IPS DF 6.9 (cell line): ENCODE measurements around the gene STRN3.

ENCODE experiments used
- DNase-seq: peaks from one replicate; pipeline ENCODE4 v3.0.0-alpha.2; 2013; ENCODE audit warnings: low read depth, low spot score
- H3K27ac ChIP-seq: one replicate; pipeline ENCODE4 v1.5.1; 2013; ENCODE audit warnings: low read length, control low read depth
- H3K27me3 ChIP-seq: 2 replicates; pipeline ENCODE4 v1.6.1; 2013; ENCODE audit warnings: mild to moderate bottlenecking, low read length; ENCODE audit not compliant: control insufficient read depth, insufficient read depth
- H3K36me3 ChIP-seq: 2 replicates; pipeline ENCODE4 v1.6.1; 2013; ENCODE audit warnings: low read length; ENCODE audit not compliant: control insufficient read depth, insufficient read depth
- H3K4me1 ChIP-seq: 2 replicates; pipeline ENCODE4 v1.6.1; 2013; ENCODE audit warnings: low read length; ENCODE audit not compliant: control insufficient read depth, insufficient read depth
- H3K4me3 ChIP-seq: 2 replicates; pipeline ENCODE4 v1.5.1; 2013; ENCODE audit warnings: mild to moderate bottlenecking, low read length
- H3K9me3 ChIP-seq: 2 replicates; pipeline ENCODE4 v1.6.1; 2013; ENCODE audit warnings: low read length, inconsistent platforms; ENCODE audit not compliant: control insufficient read depth, insufficient read depth
- WGBS: extraction: QIAGEN DNeasy Blood & Tissue Kit; methylation state at CpG from one replicate; pipeline ENCODE4 v1.1.7; 2013; ENCODE audit warnings: mixed read lengths, missing lambda C conversion rate; ENCODE audit not compliant: insufficient read length, insufficient coverage; 5-methylcytosine and 5-hydroxymethylcytosine counted together

Gene STRN3

DNA sequence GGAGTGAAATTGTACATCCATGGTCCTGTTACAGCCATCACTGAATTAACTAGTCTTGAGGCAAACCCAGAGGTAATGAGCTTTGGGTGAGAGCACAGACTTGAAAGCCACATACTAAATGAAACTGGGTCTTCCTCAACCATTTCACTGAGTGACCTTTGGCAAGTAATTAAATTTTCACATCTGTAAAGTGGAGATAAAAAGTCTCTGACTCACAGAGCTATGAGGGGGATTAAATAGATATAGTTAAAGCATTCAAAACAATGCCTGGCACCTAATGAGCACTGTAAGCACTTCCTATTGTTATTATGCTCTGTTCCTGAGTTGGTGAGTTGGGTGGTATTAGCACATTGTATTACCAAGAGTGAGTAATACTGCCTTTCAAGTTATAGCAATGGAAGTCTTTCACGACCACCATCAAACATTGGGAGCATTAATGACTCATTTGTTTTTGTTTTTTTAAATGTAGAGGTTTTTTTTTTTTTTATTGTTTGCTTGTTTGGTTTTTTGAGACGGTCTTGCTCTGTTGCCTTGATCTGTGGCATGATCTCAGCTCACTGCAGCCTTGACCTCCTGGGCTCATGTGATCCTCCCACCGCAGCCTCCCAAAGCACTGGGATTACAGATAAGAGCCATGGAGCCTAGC lies 12.5 kb upstream of the STRN3 start:
- Histone ChIP-seq H3K27ac (no peak overlapping the region), H3K4me1 (no peaks in the 10 kb centered on the region), H3K36me3 (no peaks in the 10 kb centered on the region), H3K27me3 (no peaks in the 10 kb centered on the region), H3K4me3 (no peak overlapping the region), H3K9me3 (no peaks in the 10 kb centered on the region)
- no peak for DNase-seq
- no CpG with 5 or more reads among the region's 3 CpGs for WGBS

DNA sequence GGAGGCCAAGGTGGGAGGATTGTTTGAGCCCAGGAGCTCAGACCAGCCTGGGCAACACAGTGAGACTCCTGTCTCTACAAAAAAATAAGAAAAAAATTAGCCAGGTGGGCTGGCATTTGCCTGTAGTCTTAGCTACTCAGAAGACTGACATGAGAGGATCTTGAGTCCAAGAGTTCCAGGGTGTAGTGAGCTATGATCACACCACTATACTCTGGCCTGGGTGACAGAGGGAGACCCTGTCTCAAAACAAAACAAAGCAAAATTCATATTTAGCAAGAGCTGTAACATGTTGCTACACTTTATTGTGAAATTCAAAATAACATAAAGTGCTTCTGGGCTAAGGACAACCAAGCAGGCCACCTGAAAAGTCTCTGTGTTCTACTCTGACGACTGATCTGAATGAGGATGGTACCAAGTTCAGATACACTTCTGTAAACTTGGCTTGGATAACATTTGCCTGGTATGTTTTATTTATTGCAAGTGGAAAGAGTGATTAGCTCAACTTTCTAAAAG lies 11.6 kb upstream of the STRN3 start:
- Histone ChIP-seq H3K4me3 (no peak overlapping the region), H3K27ac (no peak overlapping the region), H3K27me3 (no peaks in the 10 kb centered on the region), H3K4me1 (no peaks in the 10 kb centered on the region), H3K9me3 (no peaks in the 10 kb centered on the region), H3K36me3 (no peaks in the 10 kb centered on the region)
- WGBS = no CpG with 5 or more reads among the region's 1 CpG
- DNase-seq = no peak

DNA sequence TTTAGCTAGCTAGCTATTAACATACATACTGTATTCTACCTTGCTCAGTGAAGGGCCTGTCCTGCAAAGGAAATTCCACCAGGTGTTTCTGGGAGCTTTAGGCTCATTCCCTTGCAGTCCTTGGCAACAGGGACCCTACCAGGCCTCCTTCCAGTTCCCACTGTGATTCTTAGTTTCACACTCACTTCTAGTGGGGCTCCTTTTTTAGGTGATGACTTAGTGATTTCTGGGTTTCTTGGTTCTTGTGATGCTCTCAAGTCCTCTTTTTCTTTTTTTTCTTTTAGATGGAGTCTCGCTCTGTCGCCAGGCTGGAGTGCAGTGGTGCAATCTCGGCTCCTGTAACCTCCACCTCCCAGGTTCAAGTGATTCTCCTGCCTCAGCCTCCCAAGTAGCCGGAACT lies 10.4 kb upstream of the STRN3 start:
- Histone ChIP-seq H3K4me3 (no peak overlapping the region), H3K36me3 (no peaks in the 10 kb centered on the region), H3K9me3 (no peaks in the 10 kb centered on the region), H3K27ac (no peak overlapping the region), H3K27me3 (no peaks in the 10 kb centered on the region), H3K4me1 (no peaks in the 10 kb centered on the region)
- DNase-seq = no peak
- no CpG with 5 or more reads among the region's 4 CpGs for WGBS

DNA sequence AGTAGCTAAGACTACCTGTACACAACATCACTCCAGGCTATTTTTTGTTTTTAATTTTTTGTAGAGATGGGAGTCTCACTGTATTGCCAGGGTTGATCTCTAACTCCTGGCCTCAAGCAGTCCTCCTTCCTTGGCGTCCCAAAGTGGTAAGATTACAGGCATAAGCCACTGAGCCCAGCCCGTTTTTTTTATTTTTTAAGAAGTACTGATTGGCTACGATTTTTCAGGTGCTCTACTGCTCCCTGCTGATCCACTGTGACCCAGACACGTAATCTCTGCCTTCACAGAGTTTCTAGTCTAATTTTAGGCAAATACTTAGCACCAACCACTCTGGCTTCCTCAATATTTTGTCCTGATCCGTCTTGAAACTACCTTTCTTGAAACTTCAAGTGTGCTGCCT lies 4.3 kb upstream of the STRN3 start:
- Histone ChIP-seq H3K27me3 (no peaks in the 10 kb centered on the region), H3K4me3 (no peak overlapping the region), H3K27ac (no peak overlapping the region), H3K9me3 (no peaks in the 10 kb centered on the region), H3K4me1 (no peaks in the 10 kb centered on the region), H3K36me3 (no peaks in the 10 kb centered on the region)
- whole genome bisulfite sequencing = no CpG with 5 or more reads among the region's 5 CpGs
- no peak for DNase-seq

DNA sequence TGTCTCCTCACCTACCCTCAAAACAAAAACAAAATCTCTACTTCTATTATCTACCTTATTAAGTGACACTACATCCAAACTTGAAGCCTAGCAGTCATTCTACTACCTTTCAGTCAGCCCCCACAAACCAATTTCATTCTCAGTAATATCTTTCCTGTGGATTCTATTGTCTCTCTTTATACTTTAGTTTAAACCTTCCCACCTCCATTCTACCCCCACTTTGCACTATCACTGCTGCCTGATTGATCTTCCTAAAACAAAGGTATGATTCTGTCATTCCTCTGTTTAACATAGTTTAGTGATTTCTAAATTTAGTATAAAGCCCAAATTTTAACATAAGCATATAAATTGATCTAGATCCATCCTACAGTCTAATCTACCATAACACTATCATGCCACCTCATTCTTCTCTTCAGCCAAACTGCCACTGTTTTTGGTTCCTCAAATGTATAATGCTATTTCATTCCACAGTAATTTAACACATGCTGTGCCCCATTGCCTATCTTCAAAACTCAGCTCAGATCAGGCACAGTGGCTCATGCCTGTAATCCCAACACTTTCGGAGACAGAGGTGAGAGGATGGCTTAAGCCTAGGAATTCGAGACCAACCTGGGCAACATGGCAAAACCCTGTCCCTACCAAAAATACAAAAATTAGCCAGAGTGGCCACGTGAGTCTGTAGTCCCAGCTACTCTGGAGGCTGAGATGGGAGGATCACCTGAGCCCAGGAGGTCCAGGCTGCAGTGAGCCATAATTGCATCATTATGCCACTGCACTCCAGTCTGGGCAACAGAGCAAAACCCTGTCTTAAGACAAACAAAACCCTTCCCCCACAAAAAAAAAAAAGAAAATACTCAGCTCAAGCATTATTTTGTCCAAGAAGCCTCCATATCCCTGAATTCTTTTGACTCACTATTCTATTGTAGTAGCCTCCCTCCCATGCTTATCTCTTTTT lies 3.1 kb upstream of the STRN3 start:
- no peak overlapping the region for H3K27ac ChIP-seq
- WGBS = no CpG with 5 or more reads among the region's 3 CpGs
- no peaks in the 10 kb centered on the region for H3K36me3 ChIP-seq
- H3K9me3 ChIP-seq = no peaks in the 10 kb centered on the region
- no peak overlapping the region for H3K4me3 ChIP-seq
- no peaks in the 10 kb centered on the region for H3K4me1 ChIP-seq
- H3K27me3 ChIP-seq = no peaks in the 10 kb centered on the region
- DNase-seq = no peak

DNA sequence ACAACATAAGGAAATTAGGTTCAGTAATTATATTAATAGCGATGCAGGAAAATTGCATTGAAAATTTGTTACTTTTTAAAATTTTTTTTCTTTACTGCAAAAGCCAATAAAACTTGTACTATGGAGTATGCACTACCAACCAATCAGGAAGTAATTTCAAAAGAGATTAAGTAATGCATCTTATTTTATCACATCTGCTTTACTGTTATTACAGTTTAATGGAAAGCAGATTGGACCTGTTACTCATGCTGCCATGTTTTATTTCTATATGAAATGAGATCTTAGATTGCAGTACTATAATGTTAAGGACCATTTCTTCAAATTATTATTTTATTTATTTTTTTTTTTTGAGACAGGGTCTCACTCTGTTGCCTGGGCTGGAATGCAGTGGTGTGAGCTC lies 1.7 kb upstream of the STRN3 start:
- Histone ChIP-seq H3K9me3 (no peaks in the 10 kb centered on the region), H3K27ac (no peak overlapping the region), H3K27me3 (no peaks in the 10 kb centered on the region), H3K36me3 (no peaks in the 10 kb centered on the region), H3K4me1 (no peaks in the 10 kb centered on the region), H3K4me3 (no peak overlapping the region)
- no CpG with 5 or more reads among the region's 1 CpG for WGBS
- DNase-seq = no peak

DNA sequence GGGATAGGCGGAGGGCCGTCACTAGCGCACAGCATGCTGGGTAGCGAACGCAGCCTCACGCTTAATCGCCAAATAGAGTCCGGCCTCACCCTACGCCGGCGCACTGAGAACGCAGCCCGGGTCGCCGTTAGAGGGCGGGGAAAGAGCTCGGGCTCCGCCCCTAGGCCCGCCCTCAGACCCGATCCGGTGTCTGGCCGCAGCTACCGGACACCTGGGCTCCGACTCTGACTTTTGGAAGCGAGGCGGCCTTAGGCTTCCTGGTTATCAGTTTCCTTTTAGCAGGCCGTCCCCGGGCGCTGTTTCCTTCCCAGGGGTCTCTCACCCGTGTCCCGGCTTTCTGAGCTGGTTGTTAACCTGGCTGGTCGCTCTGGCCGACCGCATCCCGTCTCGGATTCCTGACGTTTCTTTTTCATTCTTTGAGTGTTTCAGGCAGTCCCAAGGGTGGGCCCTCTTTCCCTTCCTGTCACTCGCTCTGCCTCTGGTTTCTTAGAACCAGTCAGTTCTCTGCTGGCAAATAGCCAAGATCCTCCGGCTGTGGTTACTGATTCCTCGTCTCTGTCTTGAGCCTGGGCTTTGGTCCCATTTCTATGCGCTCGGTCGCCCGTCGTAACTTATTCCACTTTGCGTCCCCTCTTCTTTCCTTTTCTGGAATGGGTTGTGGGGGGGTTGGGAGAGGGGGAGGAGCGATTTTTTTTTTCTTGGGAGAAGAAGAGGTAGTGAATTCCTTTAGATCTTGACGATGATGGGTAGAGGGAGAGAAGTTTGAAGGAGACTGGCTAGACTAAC lies 464 bp upstream of the STRN3 start:
- Histone ChIP-seq H3K9me3 (no peaks in the 10 kb centered on the region), H3K4me1 (no peaks in the 10 kb centered on the region), H3K27me3 (no peaks in the 10 kb centered on the region), H3K27ac (no peak overlapping the region), H3K4me3 (peak overlapping the region; percentile 99; the same call in 1 of the 2 replicates), H3K36me3 (no peaks in the 10 kb centered on the region)
- no CpG with 5 or more reads among the region's 48 CpGs for whole genome bisulfite sequencing
- peak; percentile 97 for DNase-seq

DNA sequence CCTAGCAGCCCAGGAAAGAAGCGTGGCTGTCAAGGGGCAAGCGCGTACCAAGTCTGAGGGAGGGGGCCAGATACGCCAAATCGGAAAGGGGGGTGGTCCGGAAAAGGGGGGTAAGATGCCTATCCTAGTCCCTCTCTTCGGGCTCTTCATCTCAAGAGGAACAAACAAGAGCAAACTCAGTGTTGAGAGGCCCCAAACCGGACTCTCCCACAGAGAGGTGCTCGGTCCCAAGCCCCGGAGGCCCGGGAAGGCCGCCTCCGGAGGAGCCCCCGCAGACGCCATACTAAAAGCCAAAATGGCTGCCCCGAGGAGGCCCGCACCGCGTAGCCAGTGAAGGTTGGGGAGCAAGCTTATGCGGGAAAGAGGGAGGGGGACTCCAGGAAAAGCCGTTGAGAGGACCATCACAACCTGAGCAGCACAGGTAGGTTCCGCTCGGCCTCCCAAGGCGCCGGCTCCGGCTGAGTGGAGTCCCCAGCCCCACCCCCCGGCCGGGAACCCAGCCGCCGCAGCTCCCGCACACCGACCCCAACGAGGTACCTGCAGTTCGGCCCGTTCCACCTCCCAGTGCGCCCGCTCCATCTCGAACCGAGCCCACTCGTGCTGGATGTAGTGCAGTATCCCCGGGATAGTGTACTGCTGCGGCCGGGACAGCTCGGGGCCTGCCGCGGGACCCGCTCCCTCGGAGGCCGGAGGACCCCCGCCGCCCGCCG lies 657 bp downstream of the STRN3 start, which contains the start of gene AP4S1:
AP4S1 (plus strand) TSS at position 283 of the 710 bp plus-strand sequence. CDS start 40,548 bp downstream, outside the sequence.
- H3K4me3 ChIP-seq = peak within 1 kb of the TSS; percentile 99
- no peaks in the 10 kb centered on the region for H3K36me3 ChIP-seq
- H3K27me3 ChIP-seq = no peaks in the 10 kb centered on the region
- no CpG with 5 or more reads among the region's 53 CpGs for WGBS
- H3K4me1 ChIP-seq = no peaks in the 10 kb centered on the region
- H3K27ac ChIP-seq = no peak within 1 kb of the TSS
- peak; percentile 22 for DNase-seq
- H3K9me3 ChIP-seq = no peaks in the 10 kb centered on the region

DNA sequence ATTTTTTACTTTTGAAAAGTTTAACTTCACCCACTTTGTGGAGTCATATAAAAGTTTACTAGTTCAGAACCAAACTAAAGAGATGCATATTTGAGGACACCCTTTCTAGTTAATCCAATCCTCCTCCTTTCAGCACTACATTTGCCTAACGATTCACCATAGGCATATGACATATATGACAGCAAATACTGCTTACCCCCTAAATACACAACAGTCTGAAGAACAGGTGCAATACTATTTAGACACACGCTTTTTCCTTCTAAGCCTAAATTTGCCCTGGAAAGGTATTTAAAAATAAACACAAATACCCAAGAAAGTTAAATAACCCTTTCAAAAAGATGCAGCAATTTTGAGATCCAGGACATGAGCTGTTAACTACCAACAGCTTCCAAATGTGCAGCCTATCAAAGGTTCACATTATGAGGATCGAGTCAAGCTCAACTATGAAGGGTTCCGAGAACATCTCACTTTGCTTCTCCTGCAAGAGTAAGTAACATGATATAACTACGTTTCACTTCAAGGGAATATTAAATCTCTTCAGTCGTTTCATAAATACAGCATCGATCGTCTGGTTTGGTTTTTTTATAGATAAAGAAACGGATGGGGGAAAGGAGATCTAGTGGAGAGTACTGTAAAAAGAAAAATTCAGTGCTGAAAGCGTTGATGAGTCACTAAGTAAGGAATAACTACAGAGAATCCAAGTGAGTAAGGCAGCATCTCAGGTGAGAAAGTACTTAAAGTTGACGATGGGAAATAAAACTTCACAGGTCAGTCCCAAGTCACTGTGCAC lies 1.4 kb downstream of the STRN3 start:
- no peaks in the 10 kb centered on the region for H3K27me3 ChIP-seq
- peak overlapping the region; percentile 99; the same call in 1 of the 2 replicates for H3K4me3 ChIP-seq
- 100% methylated on average over 1 of the region's 11 CpGs for WGBS
- DNase-seq = no peak
- H3K4me1 ChIP-seq = no peaks in the 10 kb centered on the region
- H3K36me3 ChIP-seq = no peaks in the 10 kb centered on the region
- no peaks in the 10 kb centered on the region for H3K9me3 ChIP-seq
- H3K27ac ChIP-seq = no peak overlapping the region
